Stimulated activated CD8-positive, alpha-beta memory T cell treated with anti-CD3 and anti-CD28 coated beads, Interleukin-4, amount 100 ng/mL, for 24 hours (primary cell): ENCODE results near the gene CCDC80.

Experiments
- DNase-seq: peaks from one replicate; pipeline ENCODE4 v3.0.0-alpha.2; 2020; ENCODE audit warnings: low read depth

CCDC80 gene

DNA sequence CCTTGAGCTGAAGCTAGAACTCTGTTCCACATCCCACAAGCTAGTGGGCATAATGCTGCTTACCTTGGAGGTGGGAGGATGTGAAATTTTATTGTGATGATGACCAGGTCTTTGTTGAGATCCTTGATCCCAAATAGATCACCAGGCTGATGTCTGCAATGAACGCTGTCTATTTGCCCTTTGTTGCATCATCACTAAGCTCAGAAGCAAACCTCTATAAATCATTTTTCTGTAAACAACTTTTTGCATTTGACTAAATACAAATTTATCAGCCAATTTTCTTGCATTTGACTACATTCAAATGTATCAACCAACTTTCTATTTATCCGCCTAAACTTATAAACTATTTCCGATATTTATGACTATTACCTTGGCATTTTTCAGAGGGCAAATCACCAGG is 9.7 kb downstream of the CCDC80 start:
- no peak for DNase-seq

DNA sequence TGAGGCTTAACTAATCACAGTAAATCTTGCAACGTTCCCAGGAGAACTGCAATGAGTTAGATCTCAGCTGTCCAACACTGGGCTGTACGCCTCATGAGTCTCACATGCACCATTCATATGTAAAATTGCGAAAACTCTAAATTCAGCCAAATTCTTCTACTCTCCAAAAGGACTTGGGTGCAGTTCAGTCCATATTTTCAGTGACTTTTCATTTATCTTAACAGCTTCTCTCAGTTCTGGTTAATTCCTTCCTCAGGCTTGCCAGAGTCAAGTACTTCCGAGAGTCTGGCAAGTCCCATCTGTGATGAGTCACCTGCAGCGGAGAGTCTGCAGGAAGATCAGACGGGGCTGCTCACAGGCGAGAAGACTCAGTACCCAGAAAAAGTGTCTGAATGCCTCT is 11.5 kb downstream of the CCDC80 start:
- no peak for DNase-seq

GRCh38 chr3:112627919-112628466 is 12.9 kb downstream of the CCDC80 start:
- no peak for DNase-seq

DNA sequence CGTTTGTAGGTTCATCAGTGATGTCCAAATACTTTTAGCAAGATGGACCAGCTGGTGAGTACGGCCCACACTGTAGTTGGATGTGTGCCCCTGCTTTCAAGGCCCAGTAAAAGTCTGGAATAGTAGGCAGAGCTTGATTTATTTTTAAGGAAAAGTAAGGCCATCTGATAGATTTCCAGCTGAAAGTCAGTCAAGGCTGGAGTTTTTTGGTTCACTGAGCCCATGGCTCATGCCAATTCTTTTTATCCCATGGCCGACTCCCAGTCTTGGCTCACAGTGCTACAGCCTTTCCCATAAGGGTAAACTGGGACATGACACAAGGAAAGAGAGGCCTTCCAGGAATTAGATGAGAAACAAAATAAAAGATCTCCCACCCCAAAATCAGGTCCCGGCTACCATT is 13.5 kb downstream of the CCDC80 start:
- DNase-seq: no peak

- no peak for DNase-seq
Observed at GRCh38 chr3:112623717-112624116, 17.2 kb downstream of the CCDC80 start.

GRCh38 chr3:112623213-112623612 is 17.7 kb downstream of the CCDC80 start:
- no peak for DNase-seq

- DNase-seq: no peak
Observed at GRCh38 chr3:112619295-112619694, 21.6 kb downstream of the CCDC80 start.

- DNase-seq: no peak
Observed at GRCh38 chr3:112617285-112617684, 23.7 kb downstream of the CCDC80 start.

DNA sequence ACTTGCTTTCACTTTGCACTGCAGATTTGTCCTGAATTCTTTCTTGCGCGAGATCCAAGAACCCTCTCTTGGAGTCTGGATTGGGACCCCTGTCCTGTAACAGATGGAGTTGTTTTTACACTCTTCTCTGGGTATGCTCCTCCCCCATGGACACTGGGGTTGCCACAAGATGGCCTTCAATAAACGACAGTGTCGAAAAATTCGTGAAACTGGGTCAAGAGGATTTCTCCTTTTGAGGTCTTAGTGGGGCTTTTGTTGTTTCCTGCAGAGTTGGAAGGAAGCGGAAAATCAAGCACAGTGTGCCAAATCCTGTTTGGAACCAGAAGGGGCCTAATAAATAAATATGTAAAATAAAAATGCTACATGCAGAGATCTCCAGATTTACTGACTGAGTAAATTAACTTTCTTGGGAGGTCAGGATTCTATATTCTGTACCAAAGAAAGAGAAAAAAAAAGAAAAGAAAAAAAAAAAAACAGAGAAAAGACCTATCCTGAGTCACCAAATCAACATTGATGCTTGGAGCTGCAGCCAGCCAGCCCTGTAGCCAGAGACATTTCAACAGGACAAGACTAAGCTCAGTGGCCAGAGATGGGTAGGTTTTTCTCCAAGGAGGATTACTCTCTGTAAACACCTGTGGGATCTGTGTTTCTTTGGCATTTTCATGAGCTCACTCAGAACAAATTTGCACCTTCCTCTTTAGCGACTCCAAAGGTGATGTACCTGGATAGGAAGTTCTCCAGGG is 24.8 kb downstream of the CCDC80 start:
- DNase-seq: no peak

DNA sequence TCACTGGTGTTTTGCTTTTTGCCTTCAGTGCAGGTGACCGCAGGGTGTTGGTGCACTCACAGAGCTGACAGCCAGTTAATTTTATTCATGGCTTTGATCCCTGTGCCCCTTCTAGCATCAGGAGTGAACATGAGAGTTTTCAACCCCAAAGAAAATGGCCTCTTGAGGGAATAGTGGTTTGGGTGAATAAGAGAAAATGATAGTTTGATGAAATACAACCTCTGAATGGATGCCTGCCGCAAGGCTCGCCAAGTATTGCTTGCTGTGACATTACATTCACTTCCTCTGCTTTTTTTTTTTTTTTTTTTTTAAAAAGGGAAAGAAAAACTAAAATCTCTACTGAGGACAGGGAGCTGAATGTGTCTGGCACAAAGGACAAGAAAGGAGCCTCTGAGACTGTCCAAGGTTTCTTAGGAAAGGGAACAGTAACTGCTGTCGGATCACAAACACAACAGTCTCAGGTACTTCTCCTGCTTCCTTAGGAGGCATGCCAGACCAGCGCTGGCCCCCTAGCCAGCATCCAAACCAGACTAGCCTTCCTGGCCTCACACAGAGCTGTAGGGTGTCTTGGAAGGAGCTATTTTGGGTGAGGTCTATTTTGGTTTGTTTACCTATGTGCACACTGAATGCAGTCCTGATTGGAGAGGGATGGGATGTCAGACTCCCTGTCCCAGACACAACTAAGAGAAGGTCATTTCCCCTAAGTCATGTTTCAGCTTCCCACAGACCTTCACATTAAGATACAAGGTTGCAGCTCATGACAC is 29.0 kb downstream of the CCDC80 start:
- no peak for DNase-seq

GRCh38 chr3:112610121-112610520 is 30.8 kb downstream of the CCDC80 start:
- no peak for DNase-seq

GRCh38 chr3:112607863-112608262 is 33.1 kb downstream of the CCDC80 start:
- DNase-seq: no peak

GRCh38 chr3:112606098-112606497 is 34.8 kb downstream of the CCDC80 start:
- no peak for DNase-seq

DNA sequence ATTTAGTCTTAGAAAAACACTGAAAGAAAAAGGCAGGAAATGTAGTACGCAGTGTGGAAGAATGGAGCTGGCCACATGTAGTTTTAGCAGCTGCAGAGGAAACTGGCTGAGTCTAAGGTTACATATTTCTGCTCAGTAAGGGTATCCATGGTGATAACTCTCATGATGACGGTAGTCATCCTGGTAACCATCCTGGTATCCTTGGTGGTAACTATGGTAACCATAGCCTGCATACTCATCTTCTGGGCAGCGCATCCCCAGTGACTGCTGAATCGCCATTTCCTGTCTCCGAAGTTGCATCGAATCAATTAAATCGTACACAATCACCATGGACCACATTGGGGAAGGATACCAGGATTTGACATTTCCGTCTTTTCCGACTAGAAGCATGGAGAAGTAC is 35.7 kb downstream of the CCDC80 start:
- no peak for DNase-seq

GRCh38 chr3:112604536-112604935 is 36.4 kb downstream of the CCDC80 start:
- no peak for DNase-seq

- DNase-seq: no peak
Observed at GRCh38 chr3:112602217-112602838, 38.6 kb downstream of the CCDC80 start.

GRCh38 chr3:112598731-112599130 is 42.2 kb downstream of the CCDC80 start:
- DNase-seq: no peak

DNA sequence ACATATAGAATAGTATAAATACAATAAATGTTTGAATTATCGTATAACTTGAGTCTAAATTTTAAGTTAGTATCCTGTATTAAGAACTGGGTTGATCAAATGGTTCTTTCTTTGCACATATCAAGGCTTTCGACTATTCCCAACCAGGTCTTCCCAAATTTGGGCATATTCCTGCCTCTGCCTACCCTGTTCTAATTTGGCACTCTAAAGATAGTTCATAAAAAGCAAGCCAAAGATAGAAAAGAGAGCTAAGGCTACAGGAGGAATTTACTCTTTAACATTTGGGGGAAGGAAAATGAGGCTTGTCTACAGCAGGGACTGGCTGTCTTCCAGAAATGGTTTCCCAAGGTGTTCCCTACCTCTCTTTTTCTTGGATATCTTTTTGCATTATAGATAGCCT is 43.0 kb downstream of the CCDC80 start:
- DNase-seq: no peak

- DNase-seq: no peak
Observed at GRCh38 chr3:112594856-112595255, 46.1 kb downstream of the CCDC80 start.

DNA sequence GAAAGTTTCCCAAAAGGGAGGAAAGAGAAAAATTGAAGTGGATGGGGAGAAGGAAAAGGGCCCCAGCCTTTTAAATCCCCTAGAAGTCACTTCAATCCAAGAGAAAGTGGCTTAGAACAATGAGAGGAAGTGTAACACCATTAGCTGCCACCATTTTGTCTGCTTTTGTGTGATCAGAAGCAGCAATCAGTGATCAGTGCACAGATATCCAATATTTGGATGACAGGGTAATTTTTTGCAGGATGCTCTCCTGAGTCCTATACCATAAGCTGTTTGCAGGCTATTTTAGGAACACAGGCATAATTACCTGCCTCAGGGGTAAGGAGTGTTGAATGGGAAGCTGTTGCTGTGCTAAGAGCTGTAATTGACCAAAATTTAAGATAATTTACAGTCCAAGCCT is 47.7 kb downstream of the CCDC80 start:
- no peak for DNase-seq

GRCh38 chr3:112587336-112587735 is 53.6 kb downstream of the CCDC80 start:
- DNase-seq: no peak

DNA sequence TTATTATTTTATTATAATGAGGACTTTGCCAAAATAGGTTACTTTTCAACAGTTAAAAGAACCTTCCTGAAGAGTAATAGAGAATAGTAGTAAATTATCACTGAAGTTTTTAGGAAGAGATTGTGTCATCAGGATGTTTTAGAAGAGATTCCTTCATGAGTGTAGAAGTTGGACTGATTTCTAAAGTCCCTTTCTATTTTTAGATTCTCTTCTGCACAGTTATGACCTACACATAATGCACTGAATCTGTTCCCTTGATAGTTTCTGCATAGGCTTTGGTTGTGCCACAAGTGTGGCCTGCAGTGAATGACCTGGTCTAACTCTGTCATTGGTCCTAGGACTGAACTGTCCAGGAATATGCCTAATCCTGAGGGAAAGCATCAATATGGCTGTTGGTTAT is 55.2 kb downstream of the CCDC80 start:
- DNase-seq: no peak

- DNase-seq: no peak
Observed at GRCh38 chr3:112583105-112583504, 57.8 kb downstream of the CCDC80 start.
